HL-60/S4 treated with phorbol 12-myristate 13-acetate at 8.2 ng/mL for 4 days and 3 days (cell line): ENCODE measurements around the gene ZC3H12C.

ENCODE experiments used
- in situ Hi-C: fragments of 300-500 bp; cut with MboI; formaldehyde crosslinking; loops from 2 replicates; pipeline ENCODE4 v1.15.0; 2022; ENCODE audit warnings: low sequenced_read_pairs

The ZC3H12C gene

DNA sequence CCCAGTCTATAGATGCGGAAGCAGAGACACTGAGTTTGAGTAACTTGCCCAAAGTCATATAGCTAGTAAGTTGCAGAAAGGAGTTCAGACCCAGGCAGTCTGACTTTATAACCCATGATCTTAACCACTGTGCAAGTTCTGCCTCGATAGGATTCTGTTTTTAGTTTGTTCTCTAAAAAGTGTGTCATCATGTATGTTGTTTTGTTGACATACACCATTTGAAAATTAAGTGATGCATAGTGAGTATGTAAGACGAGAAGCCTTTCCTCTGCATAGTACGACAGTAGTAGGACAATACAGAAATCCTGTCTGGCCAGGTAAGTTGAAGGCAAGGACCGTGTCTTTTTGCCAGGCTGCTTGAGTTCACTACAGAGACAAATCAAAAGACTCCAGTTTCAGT is 3.3 kb downstream of the ZC3H12C start:
- in situ Hi-C loops: no loop called here

DNA sequence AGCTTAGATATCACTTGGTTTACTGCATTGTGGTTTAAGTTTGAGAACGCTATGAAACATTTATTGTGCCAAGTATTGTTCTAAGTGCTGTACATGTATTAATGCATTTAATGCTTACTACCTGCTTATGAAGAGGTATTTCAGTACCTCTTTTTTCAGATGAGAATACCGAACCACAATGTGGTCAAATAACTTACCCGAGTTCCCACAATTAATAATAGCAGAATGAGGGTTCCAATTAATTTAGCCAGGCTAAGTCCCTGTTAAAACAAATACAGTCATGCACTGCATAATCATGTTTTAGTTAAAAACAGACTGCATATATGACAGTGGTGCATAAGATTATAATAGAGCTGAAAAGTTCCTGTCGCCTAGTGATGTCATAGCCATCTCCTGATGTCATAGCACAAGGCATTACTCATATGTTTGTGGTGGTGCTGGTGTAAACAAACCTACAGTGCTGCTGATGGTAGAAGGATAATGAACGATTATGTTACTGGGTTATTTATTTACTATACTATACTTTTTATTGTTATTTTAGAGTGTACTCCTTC is 4.3 kb downstream of the ZC3H12C start:
- in situ Hi-C loops: no loop called here

DNA sequence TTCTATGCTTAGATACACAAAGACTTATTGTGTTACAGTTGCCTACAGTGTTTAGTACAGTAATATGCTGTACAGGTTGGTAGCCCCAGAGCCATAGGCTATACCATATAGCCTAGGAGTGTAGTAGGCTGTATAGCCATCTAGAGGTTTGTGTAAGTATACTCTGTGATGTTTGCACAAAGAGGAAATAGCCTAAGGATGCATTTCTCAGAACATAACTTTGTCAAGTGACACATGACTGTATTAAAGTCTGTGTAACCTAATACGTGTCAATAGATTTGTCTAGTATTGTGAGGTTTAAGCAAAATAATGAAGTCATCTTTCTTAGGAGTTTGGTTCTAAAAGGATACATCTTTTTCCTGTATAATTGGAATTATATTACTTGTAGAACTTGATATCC is 5.5 kb downstream of the ZC3H12C start:
- in situ Hi-C loops: no loop called here

DNA sequence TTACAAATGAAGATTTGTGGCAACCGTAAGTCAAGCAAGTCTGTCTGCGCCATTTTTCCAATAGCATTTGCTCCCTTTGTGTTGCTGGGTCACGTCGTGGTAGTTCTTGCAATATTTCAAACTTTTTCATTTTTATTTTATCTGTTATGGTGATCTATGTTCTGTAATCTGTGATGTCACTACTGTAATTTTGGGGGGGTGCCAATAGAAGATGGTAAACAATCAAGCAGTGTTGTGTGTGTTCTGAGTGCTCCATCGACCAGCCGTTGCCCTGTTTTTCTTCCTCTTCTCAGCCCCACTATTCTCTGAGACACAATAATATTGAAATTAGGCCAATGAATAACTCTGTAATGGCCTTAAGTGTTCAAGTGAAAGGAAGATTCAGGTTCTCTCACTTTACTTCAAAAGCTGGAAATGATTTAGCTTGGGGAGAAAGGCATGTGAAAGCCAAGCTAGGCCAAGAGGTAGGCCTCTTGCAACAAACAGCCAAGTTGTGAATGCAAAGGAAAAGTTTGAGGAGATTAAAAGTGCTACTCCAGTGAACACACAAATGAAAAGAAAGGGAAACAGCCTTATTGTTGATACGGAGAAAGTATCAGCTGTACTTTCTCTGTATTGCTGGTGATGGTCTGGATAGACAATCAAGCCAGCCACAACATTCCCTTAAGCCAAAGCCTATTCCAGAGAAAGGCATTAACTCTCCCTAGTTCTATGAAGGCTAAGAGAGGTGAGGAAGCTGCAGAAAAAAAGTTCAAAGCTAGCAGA is 7.5 kb downstream of the ZC3H12C start:
- in situ Hi-C loops: no loop called here

DNA sequence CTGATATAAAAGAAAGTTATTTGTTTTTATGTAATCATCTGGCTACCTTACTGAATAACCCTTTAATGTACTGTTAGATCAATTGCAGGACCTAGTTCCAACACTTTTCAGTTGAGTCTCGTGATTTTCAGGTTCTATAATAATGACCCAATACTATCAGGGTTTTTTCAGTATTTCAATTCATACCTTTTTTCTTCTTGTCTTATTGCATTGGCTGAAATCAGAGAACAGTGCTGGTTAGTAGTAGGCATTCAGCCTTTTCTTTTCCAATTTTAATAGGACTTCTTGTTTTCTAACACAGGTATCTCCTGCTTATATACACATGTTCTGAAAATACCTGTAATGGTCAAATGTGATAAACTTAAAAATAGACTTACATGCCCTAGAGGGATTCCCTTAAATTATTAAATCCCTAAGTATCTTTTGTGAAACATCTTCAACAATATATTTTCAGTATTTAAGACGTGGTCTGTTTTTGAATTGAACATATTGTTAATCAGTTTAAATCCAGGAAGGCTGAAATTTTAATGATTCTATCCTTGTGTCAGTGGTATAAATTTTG is 13.6 kb downstream of the ZC3H12C start:
- in situ Hi-C loops: no loop called here

DNA sequence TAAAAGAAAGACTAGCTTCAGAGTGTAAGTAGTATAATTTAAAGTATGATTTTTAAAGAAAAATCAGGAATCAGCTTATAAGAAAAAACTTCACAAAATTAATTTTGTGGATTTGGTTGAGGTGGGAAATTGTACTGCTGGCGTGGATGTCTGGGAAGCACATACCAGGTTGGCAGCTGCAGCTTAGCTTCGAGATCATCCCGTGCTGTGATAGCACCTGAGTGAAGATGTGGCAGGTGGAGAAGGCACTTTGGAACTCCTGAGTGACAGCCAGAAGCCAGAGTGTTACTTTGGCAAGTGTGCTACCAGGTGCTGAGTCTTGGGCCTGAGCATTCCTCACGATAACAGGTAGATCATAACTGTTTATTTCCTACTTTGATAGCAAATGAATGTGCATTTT is 17.7 kb downstream of the ZC3H12C start:
- in situ Hi-C loops: no loop called here

DNA sequence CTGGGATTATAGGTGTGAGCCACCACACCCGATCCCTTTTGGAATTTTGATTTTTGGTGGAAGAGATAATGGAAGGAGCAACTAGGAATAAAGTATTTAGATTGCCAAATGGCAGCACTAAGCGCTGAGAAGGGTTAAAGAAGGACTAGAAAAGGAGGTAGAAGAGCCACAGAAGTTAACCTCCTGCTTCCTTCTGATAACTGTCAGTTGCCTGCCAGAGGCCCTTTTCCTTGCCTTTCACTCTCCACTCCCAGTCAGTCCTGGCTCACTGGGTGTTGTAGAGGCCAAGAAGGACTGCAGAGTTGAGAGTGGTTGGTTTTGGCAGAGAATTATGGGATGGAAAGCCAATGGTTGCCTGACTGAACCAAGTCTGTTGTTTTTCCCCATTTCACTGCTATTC is 19.3 kb downstream of the ZC3H12C start:
- in situ Hi-C loops: no loop called here

DNA sequence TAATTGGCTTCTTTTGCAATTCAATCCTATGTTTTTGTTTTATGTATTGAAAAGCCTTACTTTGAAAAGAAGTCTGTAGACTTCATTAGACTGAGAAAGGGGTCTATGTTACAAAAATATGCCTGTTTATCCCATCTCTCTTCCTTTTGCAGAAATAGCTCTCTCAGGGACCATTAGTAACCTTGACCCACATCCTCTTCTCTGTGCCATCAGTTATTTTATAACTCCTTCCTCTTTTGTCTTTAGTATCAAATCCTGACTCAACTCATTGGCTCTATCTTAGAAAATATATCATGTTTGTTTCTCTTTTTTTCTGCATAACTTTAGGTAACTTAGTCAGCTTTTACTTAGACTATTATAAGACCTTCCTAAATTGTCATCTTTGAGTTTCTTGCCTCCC is 20.3 kb downstream of the ZC3H12C start:
- in situ Hi-C loops: no loop called here

DNA sequence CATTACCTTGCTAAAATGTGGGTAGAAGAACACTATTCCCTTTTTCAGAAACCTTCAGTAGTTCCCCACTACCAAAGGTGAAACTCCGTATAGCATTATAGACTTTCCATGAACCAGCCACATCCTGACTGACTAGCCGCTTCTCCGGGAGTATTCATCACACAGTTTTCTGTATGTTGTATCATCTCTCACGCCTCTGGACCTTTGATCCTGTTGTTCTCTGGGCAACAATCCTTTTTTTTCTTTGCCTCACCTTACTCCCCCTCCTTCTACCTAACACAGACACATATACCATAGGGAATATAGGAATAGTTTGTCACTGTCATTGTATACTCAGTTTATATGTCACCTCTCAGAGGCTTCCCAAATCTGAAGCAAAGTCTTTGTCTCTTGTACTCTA is 20.8 kb downstream of the ZC3H12C start:
- in situ Hi-C loops: no loop called here

DNA sequence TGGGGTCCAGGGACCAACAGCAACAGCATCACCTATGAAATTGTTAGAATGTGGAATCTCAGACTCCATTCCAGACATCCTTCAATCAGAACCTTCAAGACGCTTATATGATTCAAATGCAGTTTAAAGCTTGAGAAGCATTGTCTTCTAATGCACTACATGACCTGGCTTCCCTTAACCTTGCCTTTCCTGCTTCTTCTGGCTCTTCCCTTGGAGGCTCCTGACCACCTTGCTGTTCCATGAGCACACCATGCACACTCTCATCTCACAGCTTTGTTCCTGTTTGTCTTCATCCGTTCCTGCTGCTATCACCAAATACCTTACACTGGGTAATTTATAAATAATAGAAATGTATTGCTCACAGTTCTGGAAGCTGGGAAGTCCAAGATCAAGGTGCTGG is 26.1 kb downstream of the ZC3H12C start:
- in situ Hi-C loops: no loop called here

DNA sequence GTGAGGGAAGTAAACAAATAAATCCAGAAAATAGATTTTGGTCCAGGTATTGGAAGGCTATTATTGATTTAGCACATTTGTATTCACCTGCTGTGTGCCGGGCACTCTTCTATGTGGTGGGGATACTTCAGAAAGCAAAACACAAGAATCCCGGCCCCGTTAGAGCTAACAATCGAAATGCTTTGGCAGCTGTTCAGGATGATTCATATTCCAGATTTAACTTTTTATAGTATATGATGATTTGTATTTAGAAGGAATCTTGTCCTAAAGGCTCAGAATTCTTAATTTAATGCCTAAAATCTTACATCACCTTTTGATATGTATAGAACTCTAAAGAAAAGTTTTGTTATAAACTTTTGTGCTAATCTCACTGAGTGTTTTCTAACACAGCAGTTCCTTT is 28.0 kb downstream of the ZC3H12C start:
- in situ Hi-C loops: no loop called here

DNA sequence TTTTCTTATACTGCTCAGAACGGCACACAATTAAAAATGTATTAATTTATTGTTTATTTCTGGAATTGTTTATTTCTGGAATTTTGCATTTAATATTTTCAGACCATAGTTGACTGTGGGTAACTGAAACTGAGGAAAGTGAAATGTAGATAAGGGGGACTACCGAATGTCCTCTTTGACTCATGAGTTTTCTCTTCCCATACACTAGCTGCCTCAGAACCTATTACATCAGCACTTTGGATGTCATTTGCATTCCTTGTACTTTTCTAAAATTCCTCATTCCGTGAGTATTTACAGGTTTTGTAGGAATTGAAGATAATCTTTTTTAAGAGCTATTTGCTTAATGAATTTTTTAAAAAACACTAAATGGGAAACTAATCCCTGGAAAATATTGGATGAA is 29.8 kb downstream of the ZC3H12C start:
- in situ Hi-C loops: no loop called here

DNA sequence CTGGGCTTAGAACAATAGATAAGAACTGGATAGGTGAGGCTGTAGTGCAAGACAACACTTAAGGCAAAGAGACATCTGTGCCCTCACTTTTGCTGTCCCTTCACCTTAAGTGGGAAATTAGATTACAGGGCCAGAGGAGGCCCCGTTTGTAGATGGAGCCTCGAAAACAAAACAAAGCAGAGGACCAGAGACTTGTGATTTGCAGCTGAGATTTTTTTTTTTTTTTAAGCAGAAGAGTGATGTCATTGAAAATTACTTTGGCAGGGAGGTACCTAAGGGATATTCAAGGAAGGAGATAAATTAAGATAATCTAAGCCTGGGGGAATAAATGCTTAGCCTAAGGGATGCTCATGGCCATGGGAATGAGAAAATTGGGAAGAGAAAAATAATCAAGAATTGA is 31.4 kb downstream of the ZC3H12C start:
- in situ Hi-C loops: no loop called here

DNA sequence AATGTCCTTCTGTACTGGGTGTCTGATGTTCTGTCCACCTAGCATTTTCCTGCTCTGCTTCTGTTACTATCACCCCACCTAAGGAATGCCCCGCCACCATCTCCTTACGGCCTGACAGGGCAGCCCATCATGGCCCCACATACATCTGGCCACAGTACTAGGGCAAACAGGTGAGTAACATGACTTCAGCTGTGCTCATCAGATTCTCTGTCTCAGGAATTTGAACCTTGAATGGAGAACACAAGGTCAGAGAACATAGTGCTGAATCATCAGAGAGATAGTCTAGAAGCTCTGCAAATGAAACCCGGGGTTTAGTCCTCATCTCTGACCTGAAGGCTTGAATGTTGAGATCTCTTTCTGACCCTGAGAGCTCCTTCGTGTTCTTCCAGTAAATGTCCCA is 32.4 kb downstream of the ZC3H12C start:
- in situ Hi-C loops: no loop called here

DNA sequence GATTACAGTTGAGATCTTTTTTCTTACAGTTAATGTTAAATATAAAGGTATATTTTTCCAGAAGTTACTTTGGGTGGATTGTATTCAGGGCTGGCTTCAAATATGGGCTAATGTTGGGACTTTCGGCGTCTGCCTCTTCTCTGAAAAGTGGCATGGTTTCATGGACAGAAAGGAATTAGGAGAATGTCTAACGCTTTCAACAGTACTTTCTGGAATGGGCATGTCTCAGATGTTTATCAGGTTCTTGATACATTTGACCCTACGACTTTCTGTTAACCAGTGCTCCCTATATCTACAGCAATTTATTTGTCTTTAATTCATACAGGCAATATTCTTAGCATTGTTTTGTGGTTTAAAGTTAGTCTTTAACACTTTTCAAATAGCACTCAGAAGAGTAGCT is 33.7 kb downstream of the ZC3H12C start:
- in situ Hi-C loops: no loop called here

DNA sequence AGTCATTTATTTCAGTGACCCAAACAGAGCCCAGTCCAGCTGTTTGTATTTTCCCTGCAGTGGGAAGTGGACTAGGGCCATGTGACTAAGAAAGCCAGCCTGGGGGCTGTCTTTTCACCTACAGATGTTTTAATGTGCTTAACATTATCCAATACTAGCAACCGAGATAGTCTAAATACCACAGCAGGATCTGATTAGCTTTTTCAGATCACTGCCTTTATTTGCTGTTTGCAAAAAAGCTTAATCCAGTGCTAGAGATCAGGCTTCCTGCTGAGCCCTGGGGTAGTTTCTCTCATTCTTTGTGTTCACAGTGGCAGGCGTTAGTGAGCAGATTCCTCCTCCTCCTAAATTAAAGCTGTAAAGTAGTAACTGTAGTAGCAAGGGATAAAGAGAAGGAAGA is 35.0 kb downstream of the ZC3H12C start:
- in situ Hi-C loops: no loop called here

DNA sequence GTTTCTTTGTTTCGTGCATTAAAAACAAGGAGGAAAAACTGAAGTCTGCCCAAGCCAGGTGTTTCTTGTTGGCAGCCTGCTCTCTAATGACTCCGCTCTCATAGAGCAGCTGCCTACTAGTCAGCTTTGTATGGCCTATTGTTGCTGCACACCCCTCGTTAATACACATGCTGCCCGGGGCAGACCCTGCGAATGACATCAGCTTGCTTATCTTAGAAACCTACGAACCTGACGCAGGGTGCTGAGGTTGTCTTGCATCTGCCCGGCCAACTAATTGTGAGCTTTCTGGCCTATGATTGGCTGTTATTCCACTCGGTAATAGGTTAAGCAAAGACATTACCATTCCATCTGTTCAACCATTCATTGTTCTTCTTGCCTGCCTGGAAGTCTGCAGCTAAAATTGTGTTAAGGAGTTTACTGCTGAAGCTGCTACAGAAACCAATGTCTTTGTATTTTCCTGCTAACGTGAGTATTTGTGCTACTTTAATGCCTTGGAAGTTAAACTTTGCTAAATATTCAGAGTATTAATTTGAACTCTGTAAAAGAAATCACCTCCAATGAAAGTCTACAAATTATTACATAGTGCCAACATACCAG is 37.5 kb downstream of the ZC3H12C start:
- in situ Hi-C loops: no loop called here

DNA sequence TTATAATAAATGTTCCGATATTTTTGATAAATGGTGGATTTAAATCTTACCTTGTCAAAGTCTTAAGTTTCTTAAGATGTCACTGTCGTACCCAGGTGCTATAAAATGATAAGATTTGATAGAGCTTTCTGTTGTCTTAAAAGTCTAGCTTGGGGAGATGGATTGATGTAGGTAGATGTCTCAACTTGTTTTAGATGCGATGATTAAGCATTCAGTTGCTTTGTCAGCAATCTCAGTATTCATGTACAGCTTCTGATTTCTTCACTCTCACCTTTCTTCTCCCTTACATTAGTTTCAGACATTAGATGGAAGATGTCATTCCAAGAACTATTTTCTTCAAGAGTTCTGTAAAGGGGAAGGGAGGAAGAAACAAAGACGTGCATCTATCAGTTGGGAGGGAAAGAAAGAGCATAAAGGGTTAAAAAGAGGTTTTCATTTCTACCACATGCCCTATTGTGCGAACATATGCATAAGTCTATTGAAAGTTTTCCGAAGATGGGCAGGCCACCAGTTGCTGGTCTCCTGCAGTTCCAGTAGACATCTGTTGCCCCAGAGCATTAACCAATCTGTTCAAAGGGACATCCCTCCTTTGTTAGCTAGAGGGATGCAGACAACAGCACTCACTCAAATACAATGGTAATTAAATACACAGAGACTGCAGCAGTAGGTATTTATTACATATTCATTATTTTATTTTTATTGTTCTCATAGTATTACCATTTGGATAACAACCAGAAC is 38.4 kb downstream of the ZC3H12C start:
- in situ Hi-C loops: no loop called here

DNA sequence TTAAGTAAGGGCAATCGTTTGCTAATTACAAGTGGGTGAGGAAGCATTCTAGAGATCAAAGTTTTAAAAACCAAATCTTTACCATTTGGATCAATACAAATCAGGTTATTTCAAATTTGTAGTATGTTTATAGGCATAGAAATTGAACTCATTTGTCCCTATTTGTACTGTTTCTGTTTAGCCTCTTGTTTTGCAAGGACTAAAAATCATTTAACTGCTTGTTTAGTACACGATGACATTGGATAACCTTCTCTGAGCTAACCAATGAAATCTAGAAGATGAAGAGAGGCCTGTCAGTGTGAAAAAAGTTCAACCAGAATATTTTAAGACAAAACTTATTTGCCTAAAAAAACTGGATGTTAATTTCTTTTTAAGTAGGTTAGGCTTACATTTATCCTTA is 40.0 kb downstream of the ZC3H12C start:
- in situ Hi-C loops: no loop called here

DNA sequence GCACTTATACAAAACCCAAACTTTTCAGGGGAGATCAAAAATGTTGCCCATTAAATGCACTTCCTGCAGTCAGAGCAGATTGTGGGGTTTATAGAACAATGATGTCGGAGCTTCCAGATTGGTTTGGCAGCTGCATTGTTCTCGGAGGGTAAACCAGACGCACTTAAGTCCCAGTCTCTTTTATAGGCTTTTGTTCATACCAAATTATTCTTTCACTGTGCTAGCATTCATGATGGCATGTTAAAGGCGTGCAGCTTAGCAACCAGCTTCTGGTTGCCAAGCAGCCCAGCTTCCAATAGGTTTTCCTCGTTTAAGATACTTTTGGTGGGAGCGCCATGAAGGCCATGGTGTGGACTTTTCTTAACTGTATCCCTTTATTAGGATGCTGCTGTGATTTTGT is 40.9 kb downstream of the ZC3H12C start:
- in situ Hi-C loops: no loop called here

DNA sequence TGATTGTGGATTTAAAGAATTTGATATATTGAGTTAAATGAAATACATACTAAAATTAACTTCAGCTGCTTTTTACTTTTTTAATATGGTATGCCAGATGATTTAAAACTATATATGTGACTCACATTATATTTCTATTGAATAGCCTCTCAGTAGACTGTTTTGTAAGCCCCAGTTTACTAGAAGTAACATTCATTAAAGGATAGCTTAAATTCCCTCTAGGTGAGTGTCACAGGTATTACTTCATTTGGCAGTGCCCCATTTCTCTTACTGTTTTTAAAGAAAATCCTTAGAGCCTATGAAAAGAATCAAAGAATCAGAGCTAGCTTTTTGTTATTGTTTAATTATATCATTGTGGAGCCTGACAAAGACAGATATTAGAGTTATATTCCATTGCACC is 48.6 kb downstream of the ZC3H12C start:
- in situ Hi-C loops: no loop called here
